ENCODE data around the gene HCFC2.

HCFC2 gene

GRCh38 chr12:104115587-104115975, 51.2 kb downstream of the HCFC2 start:
- Histone ChIP-seq H3K9me3 (ENCODE audit: insufficient read depth, low read depth, low read length) (no peaks in the 10 kb centered on the region), H3K79me2 (ENCODE audit: insufficient read depth, low read length) (no peaks in the 10 kb centered on the region), H3K4me3 (ENCODE audit: low read length, poor library complexity, severe bottlenecking) (no peak overlapping the region), H3K9ac (ENCODE audit: low read depth, low read length, poor library complexity, severe bottlenecking) (no peak overlapping the region), H3K27me3 (ENCODE audit: insufficient read depth, low read length, poor library complexity, severe bottlenecking) (no peaks in the 10 kb centered on the region), H2AFZ (ENCODE audit: low read length) (no peak overlapping the region), H3K4me2 (ENCODE audit: low read depth, low read length, poor library complexity, severe bottlenecking) (no peak overlapping the region), H4K20me1 (ENCODE audit: insufficient read depth, low read length, poor library complexity, severe bottlenecking) (no peaks in the 10 kb centered on the region), H3K9me2 (replicated peaks; ENCODE audit: low read depth, low read length) (no peaks in the 10 kb centered on the region), H3K36me3 (ENCODE audit: insufficient read depth, low read length) (peaks cover 31% of the 10 kb centered on the region; the same call in 1 of the 2 replicates), H3K4me1 (ENCODE audit: insufficient read depth, low read length, poor library complexity, severe bottlenecking) (no peaks in the 10 kb centered on the region), H3F3A (ENCODE audit: low read depth) (no peaks in the 10 kb centered on the region)
- TF ChIP-seq EZH2phosphoT487 (IDR thresholded peaks at IDR 0.05; ENCODE audit: borderline replicate concordance) (no peak), CTCF (conservative IDR thresholded peaks at IDR 0.05; ENCODE audit: low read length) (no peak)

GRCh38 chr12:104121001-104121400, 56.7 kb downstream of the HCFC2 start:
- Histone ChIP-seq H3K9ac (ENCODE audit: low read depth, low read length, poor library complexity, severe bottlenecking) (no peak overlapping the region), H4K20me1 (ENCODE audit: insufficient read depth, low read length, poor library complexity, severe bottlenecking) (peaks cover 1% of the 10 kb centered on the region), H3K36me3 (ENCODE audit: insufficient read depth, low read length) (peaks cover 70% of the 10 kb centered on the region), H3K9me2 (replicated peaks; ENCODE audit: low read depth, low read length) (no peaks in the 10 kb centered on the region), H2AFZ (ENCODE audit: low read length) (no peak overlapping the region), H3K4me1 (ENCODE audit: insufficient read depth, low read length, poor library complexity, severe bottlenecking) (no peaks in the 10 kb centered on the region), H3K27me3 (ENCODE audit: insufficient read depth, low read length, poor library complexity, severe bottlenecking) (no peaks in the 10 kb centered on the region), H3K4me3 (ENCODE audit: low read length, poor library complexity, severe bottlenecking) (no peak overlapping the region), H3K9me3 (ENCODE audit: insufficient read depth, low read depth, low read length) (no peaks in the 10 kb centered on the region), H3F3A (ENCODE audit: low read depth) (no peaks in the 10 kb centered on the region), H3K79me2 (ENCODE audit: insufficient read depth, low read length) (no peaks in the 10 kb centered on the region; the same call in 1 of the 2 replicates), H3K4me2 (ENCODE audit: low read depth, low read length, poor library complexity, severe bottlenecking) (no peak overlapping the region)
- no peak for TF ChIP-seq CTCF (conservative IDR thresholded peaks at IDR 0.05; ENCODE audit: low read length)
- TF ChIP-seq EZH2phosphoT487 (IDR thresholded peaks at IDR 0.05; ENCODE audit: borderline replicate concordance): no peak

DNA sequence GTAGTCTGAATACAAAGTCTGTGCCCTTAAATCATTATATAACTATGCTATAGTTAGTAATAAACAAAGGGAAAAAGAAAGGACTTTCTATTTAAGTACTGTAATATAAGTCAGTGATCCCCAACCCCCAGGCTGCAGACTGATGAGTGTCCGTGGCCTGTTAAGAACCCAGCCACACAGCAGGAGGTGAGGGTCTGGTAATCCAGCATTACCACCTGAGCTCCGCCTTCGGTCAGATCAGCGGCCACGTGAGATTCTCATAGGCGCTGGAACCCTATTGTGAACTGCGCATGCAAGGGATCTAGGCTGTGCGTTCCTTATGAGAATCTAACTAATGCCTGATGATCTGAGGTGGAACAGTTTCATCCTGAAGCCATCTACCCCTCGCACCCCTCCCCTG, 58.0 kb downstream of the HCFC2 start:
- H3K27me3 ChIP-seq (ENCODE audit: insufficient read depth, low read length, poor library complexity, severe bottlenecking): no peaks in the 10 kb centered on the region
- peaks cover 77% of the 10 kb centered on the region for H3K36me3 ChIP-seq (ENCODE audit: insufficient read depth, low read length)
- TF ChIP-seq EZH2phosphoT487 (IDR thresholded peaks at IDR 0.05; ENCODE audit: borderline replicate concordance): no peak
- no peak for TF ChIP-seq CTCF (conservative IDR thresholded peaks at IDR 0.05; ENCODE audit: low read length)
- no peaks in the 10 kb centered on the region for H3K9me3 ChIP-seq (ENCODE audit: insufficient read depth, low read depth, low read length)
- no peaks in the 10 kb centered on the region; the same call in 1 of the 2 replicates for H3K79me2 ChIP-seq (ENCODE audit: insufficient read depth, low read length)
- H3K9me2 ChIP-seq (replicated peaks; ENCODE audit: low read depth, low read length): no peaks in the 10 kb centered on the region
- no peak overlapping the region for H3K4me3 ChIP-seq (ENCODE audit: low read length, poor library complexity, severe bottlenecking)
- H3F3A ChIP-seq (ENCODE audit: low read depth): no peaks in the 10 kb centered on the region
- no peaks in the 10 kb centered on the region for H3K4me1 ChIP-seq (ENCODE audit: insufficient read depth, low read length, poor library complexity, severe bottlenecking)
- H2AFZ ChIP-seq (ENCODE audit: low read length): no peak overlapping the region
- H3K4me2 ChIP-seq (ENCODE audit: low read depth, low read length, poor library complexity, severe bottlenecking): no peak overlapping the region
- peaks cover 5% of the 10 kb centered on the region for H4K20me1 ChIP-seq (ENCODE audit: insufficient read depth, low read length, poor library complexity, severe bottlenecking)
- no peak overlapping the region for H3K9ac ChIP-seq (ENCODE audit: low read depth, low read length, poor library complexity, severe bottlenecking)

Measured in Loucy (cell line).